Kidney epithelial cell (primary cell): ENCODE measurements around the gene MZB1. TPM values are rescaled to one million over a fixed set of nuclear protein-coding genes. Genes with fewer than 3 reads are reported as not detected.

Experiments
- DNase-seq: peaks from one replicate; pipeline ENCODE4 v3.0.0-alpha.2; 2010; ENCODE audit warnings: low read depth
- H3K27me3 ChIP-seq: 2 replicates; pipeline ENCODE4 v1.6.0; 2011; ENCODE audit warnings: low read length; ENCODE audit not compliant: control insufficient read depth, insufficient read depth
- H3K36me3 ChIP-seq: 2 replicates; pipeline ENCODE4 v1.5.1; 2011; ENCODE audit warnings: low read length; ENCODE audit not compliant: control insufficient read depth, insufficient read depth
- H3K4me3 ChIP-seq: 2 replicates; pipeline ENCODE4 v1.5.1; 2011; ENCODE audit warnings: low read depth, mild to moderate bottlenecking, control low read depth, low read length
- CTCF ChIP-seq: IDR thresholded peaks from 2 replicates; pipeline ENCODE4 v1.5.1; 2011; ENCODE audit warnings: mild to moderate bottlenecking, moderate library complexity, low read length, control low read depth, inconsistent platforms; ENCODE audit not compliant: insufficient read depth, poor library complexity, severe bottlenecking
- total RNA-seq: library from RNA; depleted of rRNA; stranded (reverse); fragments of >200 nt; gene quantifications from 2 replicates; pipeline ENCODE4 v1.2.3, GENCODE V29; 2015

The MZB1 gene
- total RNA-seq, 1 donor from 2014 or later, result not detected

- Histone ChIP-seq H3K27me3 (no peaks in the 10 kb centered on the region), H3K36me3 (peaks cover 2% of the 10 kb centered on the region), H3K4me3 (no peak overlapping the region)
- TF ChIP-seq CTCF, result no peak
- DNase-seq, result no peak
These were observed 20.5 kb downstream of the MZB1 start for GRCh38 chr5:139369181-139369580.

- H3K27me3 ChIP-seq, result no peaks in the 10 kb centered on the region
- DNase-seq, result no peak
- no peak for TF ChIP-seq CTCF
- H3K4me3 ChIP-seq, result no peak overlapping the region
- peaks cover 2% of the 10 kb centered on the region for H3K36me3 ChIP-seq
These were observed 21.1 kb downstream of the MZB1 start for GRCh38 chr5:139368613-139369012.

GRCh38 chr5:139364466-139364865, 25.2 kb downstream of the MZB1 start:
- H3K4me3 ChIP-seq, result no peak overlapping the region
- TF ChIP-seq CTCF, result no peak
- no peaks in the 10 kb centered on the region for H3K27me3 ChIP-seq
- H3K36me3 ChIP-seq, result no peaks in the 10 kb centered on the region
- no peak for DNase-seq

- Histone ChIP-seq H3K4me3 (no peak overlapping the region), H3K27me3 (no peaks in the 10 kb centered on the region), H3K36me3 (no peaks in the 10 kb centered on the region)
- TF ChIP-seq CTCF, result no peak
- no peak for DNase-seq
These were observed 25.8 kb downstream of the MZB1 start for GRCh38 chr5:139363937-139364336.

GRCh38 chr5:139361835-139362429, 27.8 kb downstream of the MZB1 start:
- no peak for TF ChIP-seq CTCF
- H3K27me3 ChIP-seq, result no peaks in the 10 kb centered on the region
- no peak for DNase-seq
- H3K36me3 ChIP-seq, result no peaks in the 10 kb centered on the region
- no peak overlapping the region for H3K4me3 ChIP-seq

- H3K4me3 ChIP-seq, result no peak overlapping the region
- no peaks in the 10 kb centered on the region for H3K36me3 ChIP-seq
- no peak for TF ChIP-seq CTCF
- H3K27me3 ChIP-seq, result no peaks in the 10 kb centered on the region
- no peak for DNase-seq
These were observed 29.3 kb downstream of the MZB1 start for GRCh38 chr5:139360384-139360783.
